Measurements from ENCODE around the gene KIN. TPM values are rescaled to one million over a fixed set of nuclear protein-coding genes. Genes with fewer than 3 reads are reported as not detected.

The KIN gene
- total and polyA plus RNA-seq, 12 donors, result 5.4 to 13.3 (median 7.2) TPM

DNA sequence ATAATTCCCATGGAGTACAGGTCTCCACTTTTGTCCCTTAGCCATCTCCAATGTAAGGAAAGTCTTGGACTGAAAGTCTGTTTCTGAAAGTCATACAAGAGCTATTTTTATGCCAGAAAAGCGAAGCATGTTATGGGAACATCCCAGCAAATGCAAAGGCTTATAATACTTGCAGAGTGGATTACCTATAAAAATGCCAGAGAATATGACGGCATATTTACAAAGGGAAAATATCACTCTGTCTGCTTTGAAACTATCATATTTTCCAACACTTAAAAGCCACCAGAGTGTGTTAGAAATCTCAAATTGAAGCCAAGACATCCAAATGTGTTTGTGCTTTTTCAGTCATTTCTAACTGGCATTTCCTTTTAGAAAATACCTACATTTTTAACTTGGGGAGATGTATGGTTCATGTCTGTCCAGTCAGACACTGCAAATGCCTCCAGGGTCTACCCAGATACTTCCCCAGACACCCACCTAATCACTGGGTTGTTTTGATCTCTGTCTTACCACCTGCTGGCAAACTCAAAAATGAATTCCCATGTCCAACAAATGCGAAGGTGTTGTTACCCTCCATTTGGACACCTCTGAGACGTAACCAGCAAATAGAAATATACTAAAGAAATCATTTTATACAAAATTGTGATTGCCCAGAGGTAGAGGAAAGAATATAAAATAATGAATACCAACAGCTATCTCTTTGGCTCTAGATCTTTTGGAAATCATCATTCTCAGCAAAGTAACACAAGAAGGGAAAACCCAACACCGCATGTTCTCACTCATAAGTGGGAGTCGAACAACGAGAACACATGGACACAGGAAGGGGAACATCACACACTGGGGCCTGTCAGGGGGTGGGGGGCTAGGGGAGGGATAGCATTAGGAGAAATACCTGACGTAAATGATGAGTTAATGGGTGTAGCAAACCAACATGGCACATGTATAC lies 83.4 kb downstream of the KIN start:
- Histone ChIP-seq H3K27ac (no peak overlapping the region), H3K4me1 (no peaks in the 10 kb centered on the region), H3K4me3 (no peak overlapping the region), H3K36me3 (no peaks in the 10 kb centered on the region), H3K9me3 (no peaks in the 10 kb centered on the region), H3K27me3 (peaks cover 0 to 25% (median 8%) of the 10 kb centered on the region in 7 donors)
- 86 to 90% methylated on average over 8 of the region's 8 CpGs for whole genome bisulfite sequencing, 2 donors
- TF ChIP-seq, protein P1, sequence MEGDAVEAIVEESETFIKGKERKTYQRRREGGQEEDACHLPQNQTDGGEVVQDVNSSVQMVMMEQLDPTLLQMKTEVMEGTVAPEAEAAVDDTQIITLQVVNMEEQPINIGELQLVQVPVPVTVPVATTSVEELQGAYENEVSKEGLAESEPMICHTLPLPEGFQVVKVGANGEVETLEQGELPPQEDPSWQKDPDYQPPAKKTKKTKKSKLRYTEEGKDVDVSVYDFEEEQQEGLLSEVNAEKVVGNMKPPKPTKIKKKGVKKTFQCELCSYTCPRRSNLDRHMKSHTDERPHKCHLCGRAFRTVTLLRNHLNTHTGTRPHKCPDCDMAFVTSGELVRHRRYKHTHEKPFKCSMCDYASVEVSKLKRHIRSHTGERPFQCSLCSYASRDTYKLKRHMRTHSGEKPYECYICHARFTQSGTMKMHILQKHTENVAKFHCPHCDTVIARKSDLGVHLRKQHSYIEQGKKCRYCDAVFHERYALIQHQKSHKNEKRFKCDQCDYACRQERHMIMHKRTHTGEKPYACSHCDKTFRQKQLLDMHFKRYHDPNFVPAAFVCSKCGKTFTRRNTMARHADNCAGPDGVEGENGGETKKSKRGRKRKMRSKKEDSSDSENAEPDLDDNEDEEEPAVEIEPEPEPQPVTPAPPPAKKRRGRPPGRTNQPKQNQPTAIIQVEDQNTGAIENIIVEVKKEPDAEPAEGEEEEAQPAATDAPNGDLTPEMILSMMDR (IDR thresholded peaks at IDR 0.05), result no peak
- no peak for ATAC-seq
- intact Hi-C loops (cut with DNase I), result no loop called here
- DNase-seq, result no peak

DNA sequence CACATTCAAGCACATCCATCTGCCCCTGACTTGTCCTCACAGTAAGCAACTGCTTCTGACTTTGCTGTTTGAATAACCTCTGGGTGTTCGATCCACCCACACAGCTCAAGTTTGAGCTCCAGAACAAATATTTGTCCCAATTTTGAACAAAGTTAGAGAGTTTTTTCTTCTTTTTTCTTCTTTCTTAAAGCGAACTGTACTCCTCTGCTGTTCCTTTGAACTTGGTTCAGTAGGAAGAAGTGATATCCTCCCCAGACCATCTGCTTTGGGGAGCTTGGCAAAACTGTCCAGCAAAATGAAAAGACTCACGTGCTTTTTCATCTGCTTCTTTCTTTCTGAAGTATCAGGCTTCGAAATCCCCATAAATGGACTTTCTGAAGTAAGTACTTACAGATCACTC lies 84.7 kb downstream of the KIN start, which contains the start of gene ITIH2:
Gene ITIH2, plus strand, starts transcription at position 177 of the 400 bp plus-strand sequence. Its CDS starts 119 bp downstream, at position 296.
- DNase-seq (no peak), ATAC-seq (no peak)
- Histone ChIP-seq H3K4me1 (no peaks in the 10 kb centered on the region), H3K9me3 (no peaks in the 10 kb centered on the region), H3K27ac (no peak within 1 kb of the TSS), H3K4me3 (no peak within 1 kb of the TSS), H3K36me3 (no peaks in the 10 kb centered on the region), H3K27me3 (peaks cover 0 to 25% (median 8%) of the 10 kb centered on the region in 7 donors)
- intact Hi-C loops (cut with DNase I), result no loop called here
- 58 to 65% methylated on average over 4 of the region's 4 CpGs for WGBS, 2 donors
- TF ChIP-seq, protein P1 (IDR thresholded peaks at IDR 0.05), result no peak

DNA sequence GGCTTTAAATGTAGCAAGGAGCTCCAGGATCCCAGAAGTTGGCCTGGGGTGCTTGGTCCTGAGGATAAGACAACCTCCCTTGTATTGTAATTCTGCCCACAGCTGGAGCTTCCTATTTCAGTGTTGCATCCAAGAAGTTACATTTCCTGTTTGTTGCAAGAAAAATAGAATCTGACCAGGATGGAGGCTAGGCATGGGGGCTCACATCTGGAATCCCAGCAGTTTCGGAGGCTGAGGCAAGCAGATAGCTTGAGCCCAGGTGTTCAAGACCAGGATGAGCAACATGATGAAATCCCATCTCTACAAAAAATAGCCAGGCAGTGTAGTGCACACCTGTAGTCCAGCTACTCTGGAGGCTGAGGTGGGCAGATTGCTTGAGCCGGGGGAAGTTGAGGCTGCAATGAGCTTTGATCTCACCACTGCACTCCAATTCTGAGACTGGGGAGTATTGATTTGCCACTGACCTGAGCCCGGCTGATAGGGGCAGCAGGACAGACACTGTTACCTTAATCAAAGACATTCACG lies 85.4 kb downstream of the KIN start:
- TF ChIP-seq, protein P1 (IDR thresholded peaks at IDR 0.05), result no peak

DNA sequence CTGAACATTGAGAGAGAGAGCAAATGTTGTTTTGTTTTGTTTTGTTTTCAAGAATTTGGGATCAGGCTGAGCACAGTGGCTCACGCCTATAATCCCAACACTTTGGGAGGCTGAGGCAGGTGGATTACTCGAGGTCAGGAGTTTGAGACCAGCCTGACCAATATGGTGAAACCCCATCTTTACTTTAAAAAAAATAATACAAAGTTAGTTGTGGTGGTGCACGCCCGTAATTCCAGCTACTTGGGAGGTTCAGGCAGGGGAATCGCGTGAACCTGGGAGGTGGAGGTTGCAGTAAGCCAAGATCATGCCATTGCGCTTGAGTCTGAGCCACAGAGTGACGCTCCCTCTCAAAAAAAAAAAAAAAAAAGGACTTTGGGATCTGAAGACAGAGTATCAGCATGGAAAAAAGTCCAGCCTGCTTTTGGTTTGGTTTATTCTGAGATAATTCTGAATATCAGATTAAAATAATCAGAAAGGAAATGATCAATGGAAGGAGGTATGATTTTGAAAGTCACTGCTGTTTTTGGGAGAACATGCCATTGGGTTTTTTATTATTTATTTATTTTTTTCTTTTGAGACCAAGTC lies 86.5 kb downstream of the KIN start:
- intact Hi-C loops (cut with DNase I), result no loop called here
- Histone ChIP-seq H3K36me3 (no peaks in the 10 kb centered on the region), H3K27ac (no peak overlapping the region), H3K27me3 (peaks cover 0 to 25% (median 8%) of the 10 kb centered on the region in 7 donors), H3K4me1 (peaks cover 0 to 8% (median 0%) of the 10 kb centered on the region in 9 donors), H3K4me3 (no peak overlapping the region), H3K9me3 (no peaks in the 10 kb centered on the region)
- no peak for DNase-seq
- ATAC-seq, result no peak
- TF ChIP-seq, protein P1 (IDR thresholded peaks at IDR 0.05), result no peak
- 91 to 94% methylated on average over 8 of the region's 8 CpGs for WGBS, 2 donors

More for the DNA sequence above, 85.4 kb downstream of the KIN start:
- no peak for DNase-seq
- Histone ChIP-seq H3K27ac (no peak overlapping the region), H3K9me3 (no peaks in the 10 kb centered on the region), H3K27me3 (peaks cover 0 to 25% (median 8%) of the 10 kb centered on the region in 7 donors), H3K4me1 (no peaks in the 10 kb centered on the region), H3K4me3 (no peak overlapping the region), H3K36me3 (no peaks in the 10 kb centered on the region)
- intact Hi-C loops (cut with DNase I), result no loop called here
- WGBS, 2 donors, result 79% methylated on average over 4 of the region's 4 CpGs
- no peak for ATAC-seq

Measured in heart right ventricle (tissue), 16 donors.